Loucy (cell line): ENCODE results near the gene LIPI.

Source experiments
- H2AFZ ChIP-seq: fragments of 200-600 bp; sonication (generic); 2 replicates; pipeline ENCODE4 v1.6.0; 2016; ENCODE audit warnings: antibody characterized with exemption, mild to moderate bottlenecking, low read length, moderate library complexity
- H3F3A ChIP-seq: fragments of 200-600 bp; 2 replicates; pipeline ENCODE4 v1.6.0; 2016; ENCODE audit warnings: antibody characterized with exemption, low read depth, mild to moderate bottlenecking
- H3K27me3 ChIP-seq: fragments of 200-600 bp; sonication (generic); 2 replicates; pipeline ENCODE4 v1.6.1; 2014; ENCODE audit warnings: low read length, mild to moderate bottlenecking; ENCODE audit not compliant: insufficient read depth, poor library complexity, severe bottlenecking
- H3K36me3 ChIP-seq: fragments of 200-600 bp; sonication (generic); 2 replicates; pipeline ENCODE4 v1.6.1; 2016; ENCODE audit warnings: low read length; ENCODE audit not compliant: insufficient read depth
- H3K4me1 ChIP-seq: fragments of 200-600 bp; sonication (generic); 2 replicates; pipeline ENCODE4 v1.5.1; 2014; ENCODE audit warnings: low read length, mild to moderate bottlenecking; ENCODE audit not compliant: insufficient read depth, poor library complexity, severe bottlenecking
- H3K4me2 ChIP-seq: fragments of 200-600 bp; sonication (generic); 2 replicates; pipeline ENCODE4 v1.6.0; 2014; ENCODE audit warnings: antibody characterized with exemption, low read length, low read depth, mild to moderate bottlenecking; ENCODE audit not compliant: poor library complexity, severe bottlenecking
- H3K4me3 ChIP-seq: fragments of 200-600 bp; sonication (generic); 2 replicates; pipeline ENCODE4 v1.5.1; 2014; ENCODE audit warnings: low read length, mild to moderate bottlenecking, mixed read lengths; ENCODE audit not compliant: poor library complexity, severe bottlenecking
- H3K79me2 ChIP-seq: fragments of 200-600 bp; sonication (generic); 2 replicates; pipeline ENCODE4 v1.6.1; 2014; ENCODE audit warnings: low read length; ENCODE audit not compliant: insufficient read depth
- H3K9ac ChIP-seq: fragments of 200-600 bp; sonication (generic); 2 replicates; pipeline ENCODE4 v1.6.0; 2014; ENCODE audit warnings: mild to moderate bottlenecking, low read depth, low read length, moderate library complexity; ENCODE audit not compliant: poor library complexity, severe bottlenecking
- H3K9me2 ChIP-seq: fragments of 200-600 bp; sonication (generic); replicated peaks from 2 replicates; pipeline ENCODE4 v1.6.1; 2016; ENCODE audit warnings: low read depth, low read length, mixed read lengths
- H3K9me3 ChIP-seq: fragments of 200-600 bp; sonication (generic); 2 replicates; pipeline ENCODE4 v1.6.1; 2014; ENCODE audit warnings: mild to moderate bottlenecking, antibody characterized with exemption, low read length, low read depth; ENCODE audit not compliant: insufficient read depth
- H4K20me1 ChIP-seq: fragments of 200-600 bp; sonication (generic); 2 replicates; pipeline ENCODE4 v1.6.0; 2014; ENCODE audit warnings: antibody characterized with exemption, low read length, mild to moderate bottlenecking; ENCODE audit not compliant: insufficient read depth, poor library complexity, severe bottlenecking
- EZH2phosphoT487 ChIP-seq: fragments of 200-600 bp; IDR thresholded peaks from 2 replicates; pipeline ENCODE4 v1.6.1; 2018; ENCODE audit warnings: antibody characterized with exemption, mild to moderate bottlenecking, moderate library complexity, borderline replicate concordance
- TF ChIP-seq, protein P1 (sequence below): fragments of 200-600 bp; sonication (generic); conservative IDR thresholded peaks from 2 replicates; pipeline ENCODE4 v1.5.1; 2014; ENCODE audit warnings: mild to moderate bottlenecking, antibody characterized with exemption, low read length

Gene LIPI

DNA sequence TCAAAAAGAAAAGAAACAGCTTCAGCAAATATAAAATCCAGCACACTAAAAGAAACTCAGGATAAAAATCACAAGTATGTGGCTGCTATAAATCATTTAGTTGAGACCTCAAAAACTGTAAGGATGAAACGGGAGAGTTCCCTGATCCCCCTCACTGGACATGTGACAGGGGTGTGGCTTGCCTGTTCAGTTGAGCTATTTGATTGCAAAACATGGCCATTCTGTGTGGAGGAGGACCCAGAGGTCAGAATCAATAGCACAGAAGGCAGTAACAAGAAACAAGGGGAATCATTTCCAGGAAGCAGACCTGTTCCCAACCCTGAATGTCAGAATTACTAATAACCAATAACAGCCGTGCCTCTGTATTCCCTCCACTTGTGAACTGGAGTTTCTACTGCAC, 33.1 kb upstream of the LIPI start:
- Histone ChIP-seq H4K20me1 (no peaks in the 10 kb centered on the region), H3K4me2 (no peak overlapping the region), H2AFZ (no peak overlapping the region), H3F3A (no peaks in the 10 kb centered on the region), H3K79me2 (no peaks in the 10 kb centered on the region), H3K27me3 (no peaks in the 10 kb centered on the region), H3K4me1 (no peaks in the 10 kb centered on the region), H3K36me3 (no peaks in the 10 kb centered on the region), H3K4me3 (no peak overlapping the region), H3K9ac (no peak overlapping the region), H3K9me3 (no peaks in the 10 kb centered on the region), H3K9me2 (no peaks in the 10 kb centered on the region)
- TF ChIP-seq, protein P1, sequence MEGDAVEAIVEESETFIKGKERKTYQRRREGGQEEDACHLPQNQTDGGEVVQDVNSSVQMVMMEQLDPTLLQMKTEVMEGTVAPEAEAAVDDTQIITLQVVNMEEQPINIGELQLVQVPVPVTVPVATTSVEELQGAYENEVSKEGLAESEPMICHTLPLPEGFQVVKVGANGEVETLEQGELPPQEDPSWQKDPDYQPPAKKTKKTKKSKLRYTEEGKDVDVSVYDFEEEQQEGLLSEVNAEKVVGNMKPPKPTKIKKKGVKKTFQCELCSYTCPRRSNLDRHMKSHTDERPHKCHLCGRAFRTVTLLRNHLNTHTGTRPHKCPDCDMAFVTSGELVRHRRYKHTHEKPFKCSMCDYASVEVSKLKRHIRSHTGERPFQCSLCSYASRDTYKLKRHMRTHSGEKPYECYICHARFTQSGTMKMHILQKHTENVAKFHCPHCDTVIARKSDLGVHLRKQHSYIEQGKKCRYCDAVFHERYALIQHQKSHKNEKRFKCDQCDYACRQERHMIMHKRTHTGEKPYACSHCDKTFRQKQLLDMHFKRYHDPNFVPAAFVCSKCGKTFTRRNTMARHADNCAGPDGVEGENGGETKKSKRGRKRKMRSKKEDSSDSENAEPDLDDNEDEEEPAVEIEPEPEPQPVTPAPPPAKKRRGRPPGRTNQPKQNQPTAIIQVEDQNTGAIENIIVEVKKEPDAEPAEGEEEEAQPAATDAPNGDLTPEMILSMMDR: no peak

- Histone ChIP-seq H3K4me2 (no peak overlapping the region), H3K9me3 (no peaks in the 10 kb centered on the region), H3K9me2 (no peaks in the 10 kb centered on the region), H3K36me3 (no peaks in the 10 kb centered on the region), H3K4me3 (no peak overlapping the region), H3K27me3 (no peaks in the 10 kb centered on the region), H3K4me1 (no peaks in the 10 kb centered on the region), H4K20me1 (no peaks in the 10 kb centered on the region), H3F3A (no peaks in the 10 kb centered on the region), H3K9ac (no peak overlapping the region), H3K79me2 (no peaks in the 10 kb centered on the region), H2AFZ (no peak overlapping the region)
- TF ChIP-seq, protein P1: no peak
- no peak for TF ChIP-seq EZH2phosphoT487
Measured at GRCh38 chr21:14243461-14243860, 32.7 kb upstream of the LIPI start.

DNA sequence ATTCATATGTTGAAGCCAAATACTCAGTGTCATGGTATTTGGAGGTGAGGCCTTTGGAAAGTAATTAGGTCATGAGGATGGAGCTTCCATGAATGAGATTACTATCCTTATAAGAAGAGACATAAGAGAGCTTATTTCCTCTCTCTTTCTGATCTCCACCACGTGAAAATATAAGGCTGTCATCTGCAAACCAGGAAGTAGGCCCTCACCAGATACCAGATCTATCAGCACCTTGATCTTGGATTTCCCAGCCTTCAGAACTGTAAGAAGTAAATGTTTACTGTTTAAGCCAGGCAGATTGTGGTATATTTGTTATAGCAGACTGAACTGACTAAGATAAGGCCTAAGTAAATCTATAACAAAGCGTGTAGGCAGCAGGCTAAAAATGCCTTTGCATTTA, 30.5 kb upstream of the LIPI start:
- TF ChIP-seq EZH2phosphoT487: no peak
- TF ChIP-seq, protein P1: no peak
- H3K9me2 ChIP-seq: no peaks in the 10 kb centered on the region
- H4K20me1 ChIP-seq: no peaks in the 10 kb centered on the region
- no peak overlapping the region for H3K9ac ChIP-seq
- H3K36me3 ChIP-seq: no peaks in the 10 kb centered on the region
- H3K4me1 ChIP-seq: no peaks in the 10 kb centered on the region
- H3F3A ChIP-seq: no peaks in the 10 kb centered on the region
- no peak overlapping the region for H2AFZ ChIP-seq
- H3K79me2 ChIP-seq: no peaks in the 10 kb centered on the region
- no peaks in the 10 kb centered on the region for H3K27me3 ChIP-seq
- H3K9me3 ChIP-seq: no peaks in the 10 kb centered on the region
- no peak overlapping the region for H3K4me2 ChIP-seq
- H3K4me3 ChIP-seq: no peak overlapping the region
